ENCODE measurements around the gene ZNF304. TPM values are rescaled to one million over a fixed set of nuclear protein-coding genes. Genes with fewer than 3 reads are reported as not detected.

Gene ZNF304
- total and polyA plus RNA-seq, 2 of the 13 experiments (the other 11 are each of a cell fraction or from before 2014, with no cell fraction given), result 3.4 to 8.0 TPM

- no peak for TF ChIP-seq ZBTB33 (CRISPR knock-in tag; IDR thresholded peaks at IDR 0.05)
- TF ChIP-seq ZNF276 (CRISPR knock-in tag; IDR thresholded peaks at IDR 0.05; ENCODE audit: low read depth), result no peak
- no peak for TF ChIP-seq HNRNPK (IDR thresholded peaks at IDR 0.05; ENCODE audit: low read depth, low read length, poor library complexity, severe bottlenecking)
- TF ChIP-seq ZNF788 (CRISPR knock-in tag; IDR thresholded peaks at IDR 0.05; ENCODE audit: borderline replicate concordance), result peak; percentile 82; the same call in 1 of the 2 replicates
- TF ChIP-seq IRF1 (CRISPR knock-in tag; IDR thresholded peaks at IDR 0.05; ENCODE audit: low read depth), result no peak
- no peak for TF ChIP-seq ZNF317 (CRISPR knock-in tag; IDR thresholded peaks at IDR 0.05)
- TF ChIP-seq HOXA5 (CRISPR knock-in tag; IDR thresholded peaks at IDR 0.05), result no peak
- no peak for TF ChIP-seq JUNB (CRISPR knock-in tag; IDR thresholded peaks at IDR 0.05; ENCODE audit: borderline replicate concordance)
- TF ChIP-seq KDM1A (CRISPR knock-in tag; IDR thresholded peaks at IDR 0.05), result no peak
- no peak; the same call in 1 of the 2 replicates for TF ChIP-seq ZNF747 (CRISPR knock-in tag; IDR thresholded peaks at IDR 0.05; ENCODE audit: borderline replicate concordance)
- TF ChIP-seq CTCF (CRISPR knock-in tag; IDR thresholded peaks at IDR 0.05), result 0 out of 2 replicates have a peak, but pooled peaks have one; percentile 15
- TF ChIP-seq ZNF205 (CRISPR knock-in tag; IDR thresholded peaks at IDR 0.05), result peak; percentile 50; the same call in 1 of the 2 replicates
- TF ChIP-seq, protein P1, sequence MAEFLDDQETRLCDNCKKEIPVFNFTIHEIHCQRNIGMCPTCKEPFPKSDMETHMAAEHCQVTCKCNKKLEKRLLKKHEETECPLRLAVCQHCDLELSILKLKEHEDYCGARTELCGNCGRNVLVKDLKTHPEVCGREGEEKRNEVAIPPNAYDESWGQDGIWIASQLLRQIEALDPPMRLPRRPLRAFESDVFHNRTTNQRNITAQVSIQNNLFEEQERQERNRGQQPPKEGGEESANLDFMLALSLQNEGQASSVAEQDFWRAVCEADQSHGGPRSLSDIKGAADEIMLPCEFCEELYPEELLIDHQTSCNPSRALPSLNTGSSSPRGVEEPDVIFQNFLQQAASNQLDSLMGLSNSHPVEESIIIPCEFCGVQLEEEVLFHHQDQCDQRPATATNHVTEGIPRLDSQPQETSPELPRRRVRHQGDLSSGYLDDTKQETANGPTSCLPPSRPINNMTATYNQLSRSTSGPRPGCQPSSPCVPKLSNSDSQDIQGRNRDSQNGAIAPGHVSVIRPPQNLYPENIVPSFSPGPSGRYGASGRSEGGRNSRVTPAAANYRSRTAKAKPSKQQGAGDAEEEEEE (CRISPR knock-in tag; IDR thresholded peaks at IDR 0.05; ENCODE audit: borderline replicate concordance), result no peak
- no peak for TF ChIP-seq NFIB (CRISPR knock-in tag; IDR thresholded peaks at IDR 0.05; ENCODE audit: borderline replicate concordance)
- no peak for TF ChIP-seq ZNF552 (CRISPR knock-in tag; IDR thresholded peaks at IDR 0.05; ENCODE audit: borderline replicate concordance)
- TF ChIP-seq, protein P2, sequence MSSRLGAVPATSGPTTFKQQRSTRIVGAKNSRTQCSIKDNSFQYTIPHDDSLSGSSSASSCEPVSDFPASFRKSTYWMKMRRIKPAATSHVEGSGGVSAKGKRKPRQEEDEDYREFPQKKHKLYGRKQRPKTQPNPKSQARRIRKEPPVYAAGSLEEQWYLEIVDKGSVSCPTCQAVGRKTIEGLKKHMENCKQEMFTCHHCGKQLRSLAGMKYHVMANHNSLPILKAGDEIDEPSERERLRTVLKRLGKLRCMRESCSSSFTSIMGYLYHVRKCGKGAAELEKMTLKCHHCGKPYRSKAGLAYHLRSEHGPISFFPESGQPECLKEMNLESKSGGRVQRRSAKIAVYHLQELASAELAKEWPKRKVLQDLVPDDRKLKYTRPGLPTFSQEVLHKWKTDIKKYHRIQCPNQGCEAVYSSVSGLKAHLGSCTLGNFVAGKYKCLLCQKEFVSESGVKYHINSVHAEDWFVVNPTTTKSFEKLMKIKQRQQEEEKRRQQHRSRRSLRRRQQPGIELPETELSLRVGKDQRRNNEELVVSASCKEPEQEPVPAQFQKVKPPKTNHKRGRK (CRISPR knock-in tag; IDR thresholded peaks at IDR 0.05), result no peak; the same call in 1 of the 2 replicates
Measured at GRCh38 chr19:57362997-57363687, 12.1 kb downstream of the ZNF304 start, which contains the start of the genes TRAPPC2B and ZNF547 (continued).

Data from HepG2 (cell line).